WTC11 (cell line): Measurements from ENCODE around the gene PTPRU.

Experiments used
- KAT7 ChIP-seq: sonication (generic); formaldehyde crosslinking; IDR thresholded peaks from 2 replicates; pipeline ENCODE4 v1.8.1; 2023; ENCODE audit warnings: missing genetic modification reagents, mild to moderate bottlenecking, borderline replicate concordance
- NR2C2 ChIP-seq: sonication (generic); formaldehyde crosslinking; IDR thresholded peaks from 2 replicates; pipeline ENCODE4 v1.8.0; 2022; ENCODE audit warnings: mild to moderate bottlenecking, missing genetic modification reagents
- TCF7 ChIP-seq: sonication (generic); formaldehyde crosslinking; IDR thresholded peaks from 2 replicates; pipeline ENCODE4 v1.8.0; 2022; ENCODE audit warnings: mild to moderate bottlenecking, low read depth, missing genetic modification reagents, moderate library complexity
- TEAD4 ChIP-seq: sonication (generic); formaldehyde crosslinking; IDR thresholded peaks from 2 replicates; pipeline ENCODE4 v1.8.0; 2022; ENCODE audit warnings: mild to moderate bottlenecking, missing genetic modification reagents
- TP53 ChIP-seq: sonication (generic); formaldehyde crosslinking; IDR thresholded peaks from 2 replicates; pipeline ENCODE4 v1.8.1; 2023; ENCODE audit warnings: mild to moderate bottlenecking, missing genetic modification reagents
- TF ChIP-seq, protein P1 (sequence below): sonication (generic); formaldehyde crosslinking; IDR thresholded peaks from 2 replicates; pipeline ENCODE4 v1.8.1; 2023; ENCODE audit warnings: mild to moderate bottlenecking, missing genetic modification reagents, moderate library complexity
- TF ChIP-seq, protein P2 (sequence below): fragments of 200-600 bp; IDR thresholded peaks from 2 replicates; pipeline ENCODE4 v1.8.0; 2022; ENCODE audit warnings: antibody characterized with exemption
- TF ChIP-seq, protein P3 (sequence below): sonication (generic); formaldehyde crosslinking; IDR thresholded peaks from 2 replicates; pipeline ENCODE4 v1.8.0; 2022; ENCODE audit warnings: mild to moderate bottlenecking, missing genetic modification reagents
- TF ChIP-seq, protein P4 (sequence below): sonication (generic); formaldehyde crosslinking; IDR thresholded peaks from 2 replicates; pipeline ENCODE4 v1.8.1; 2022; ENCODE audit warnings: missing genetic modification reagents, borderline replicate concordance

DNA sequence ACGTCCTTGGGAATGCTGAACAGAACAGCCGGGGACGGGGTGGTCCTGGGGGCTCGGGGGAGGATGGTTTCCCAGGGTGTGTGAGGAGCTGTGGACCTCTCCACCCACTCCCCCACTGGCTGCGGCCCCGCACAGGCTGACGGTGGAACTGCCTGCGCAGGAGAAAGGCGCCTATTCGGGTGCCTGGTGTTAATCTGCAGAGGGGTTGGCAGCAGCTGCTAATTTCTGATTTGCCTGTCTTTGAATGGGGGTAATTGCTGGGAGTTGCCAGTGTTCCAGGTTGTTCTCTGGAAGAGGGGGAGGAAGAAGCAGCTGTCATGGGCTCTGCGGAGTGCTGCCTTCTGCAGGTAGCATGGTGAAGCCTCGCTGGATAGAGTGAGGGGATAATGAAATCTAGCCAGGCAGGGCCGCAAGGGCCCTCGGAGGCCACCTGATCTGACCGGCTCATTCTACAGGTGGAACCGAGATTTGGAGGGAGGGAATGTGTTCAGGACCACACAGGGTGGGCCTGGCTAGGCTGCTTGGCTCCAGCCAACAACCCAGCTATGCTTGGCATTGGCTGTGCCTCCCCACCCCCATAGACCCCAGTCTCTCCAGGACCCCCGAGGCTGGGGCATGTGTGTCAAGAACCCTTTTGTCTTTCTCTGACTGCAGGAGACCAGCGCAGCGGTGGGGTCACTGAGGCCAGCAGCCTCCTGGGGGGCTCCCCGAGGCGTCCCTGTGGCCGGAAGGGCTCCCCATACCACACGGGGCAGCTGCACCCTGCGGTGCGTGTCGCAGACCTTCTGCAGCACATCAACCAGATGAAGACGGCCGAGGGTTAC, 67.1 kb downstream of the PTPRU start:
- TF ChIP-seq, protein P1, sequence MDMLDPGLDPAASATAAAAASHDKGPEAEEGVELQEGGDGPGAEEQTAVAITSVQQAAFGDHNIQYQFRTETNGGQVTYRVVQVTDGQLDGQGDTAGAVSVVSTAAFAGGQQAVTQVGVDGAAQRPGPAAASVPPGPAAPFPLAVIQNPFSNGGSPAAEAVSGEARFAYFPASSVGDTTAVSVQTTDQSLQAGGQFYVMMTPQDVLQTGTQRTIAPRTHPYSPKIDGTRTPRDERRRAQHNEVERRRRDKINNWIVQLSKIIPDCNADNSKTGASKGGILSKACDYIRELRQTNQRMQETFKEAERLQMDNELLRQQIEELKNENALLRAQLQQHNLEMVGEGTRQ (CRISPR knock-in tag): no peak
- TF ChIP-seq TCF7 (no peak), NR2C2 (CRISPR knock-in tag) (no peak), TEAD4 (CRISPR knock-in tag) (no peak), KAT7 (CRISPR knock-in tag) (no peak), TP53 (CRISPR knock-in tag) (no peak)
- TF ChIP-seq, protein P2, sequence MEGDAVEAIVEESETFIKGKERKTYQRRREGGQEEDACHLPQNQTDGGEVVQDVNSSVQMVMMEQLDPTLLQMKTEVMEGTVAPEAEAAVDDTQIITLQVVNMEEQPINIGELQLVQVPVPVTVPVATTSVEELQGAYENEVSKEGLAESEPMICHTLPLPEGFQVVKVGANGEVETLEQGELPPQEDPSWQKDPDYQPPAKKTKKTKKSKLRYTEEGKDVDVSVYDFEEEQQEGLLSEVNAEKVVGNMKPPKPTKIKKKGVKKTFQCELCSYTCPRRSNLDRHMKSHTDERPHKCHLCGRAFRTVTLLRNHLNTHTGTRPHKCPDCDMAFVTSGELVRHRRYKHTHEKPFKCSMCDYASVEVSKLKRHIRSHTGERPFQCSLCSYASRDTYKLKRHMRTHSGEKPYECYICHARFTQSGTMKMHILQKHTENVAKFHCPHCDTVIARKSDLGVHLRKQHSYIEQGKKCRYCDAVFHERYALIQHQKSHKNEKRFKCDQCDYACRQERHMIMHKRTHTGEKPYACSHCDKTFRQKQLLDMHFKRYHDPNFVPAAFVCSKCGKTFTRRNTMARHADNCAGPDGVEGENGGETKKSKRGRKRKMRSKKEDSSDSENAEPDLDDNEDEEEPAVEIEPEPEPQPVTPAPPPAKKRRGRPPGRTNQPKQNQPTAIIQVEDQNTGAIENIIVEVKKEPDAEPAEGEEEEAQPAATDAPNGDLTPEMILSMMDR: no peak
- TF ChIP-seq, protein P3, sequence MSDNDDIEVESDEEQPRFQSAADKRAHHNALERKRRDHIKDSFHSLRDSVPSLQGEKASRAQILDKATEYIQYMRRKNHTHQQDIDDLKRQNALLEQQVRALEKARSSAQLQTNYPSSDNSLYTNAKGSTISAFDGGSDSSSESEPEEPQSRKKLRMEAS (CRISPR knock-in tag): no peak
- TF ChIP-seq, protein P4, sequence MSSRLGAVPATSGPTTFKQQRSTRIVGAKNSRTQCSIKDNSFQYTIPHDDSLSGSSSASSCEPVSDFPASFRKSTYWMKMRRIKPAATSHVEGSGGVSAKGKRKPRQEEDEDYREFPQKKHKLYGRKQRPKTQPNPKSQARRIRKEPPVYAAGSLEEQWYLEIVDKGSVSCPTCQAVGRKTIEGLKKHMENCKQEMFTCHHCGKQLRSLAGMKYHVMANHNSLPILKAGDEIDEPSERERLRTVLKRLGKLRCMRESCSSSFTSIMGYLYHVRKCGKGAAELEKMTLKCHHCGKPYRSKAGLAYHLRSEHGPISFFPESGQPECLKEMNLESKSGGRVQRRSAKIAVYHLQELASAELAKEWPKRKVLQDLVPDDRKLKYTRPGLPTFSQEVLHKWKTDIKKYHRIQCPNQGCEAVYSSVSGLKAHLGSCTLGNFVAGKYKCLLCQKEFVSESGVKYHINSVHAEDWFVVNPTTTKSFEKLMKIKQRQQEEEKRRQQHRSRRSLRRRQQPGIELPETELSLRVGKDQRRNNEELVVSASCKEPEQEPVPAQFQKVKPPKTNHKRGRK (CRISPR knock-in tag): no peak
